GM21360 (cell line): ENCODE data around the gene ACAP2.
"Not testable (repeated sequence)": the region's sequence is repeated elsewhere in the genome, so short reads cannot be mapped to it uniquely, and the experiment has no call there.

Experiments
- ATAC-seq: cut with Tn5 transposase; IDR thresholded peaks from one replicate; pipeline ENCODE4 v1.9.1; 2021; ENCODE audit warnings: mild to moderate bottlenecking, moderate library complexity; ENCODE audit not compliant: unreplicated experiment

ACAP2 gene

GRCh38 chr3:195446359-195446758, 3.5 kb upstream of the ACAP2 start:
- ATAC-seq, result no peak

GRCh38 chr3:195445885-195446284, 3.1 kb upstream of the ACAP2 start:
- no peak for ATAC-seq

- no peak for ATAC-seq
Observed at GRCh38 chr3:195443391-195443989, 670 bp upstream of the ACAP2 start.

GRCh38 chr3:195441992-195442572, 738 bp downstream of the ACAP2 start:
- peak; percentile 5 for ATAC-seq

- ATAC-seq, result peak; percentile 1
Observed at GRCh38 chr3:195441476-195441991, 1.3 kb downstream of the ACAP2 start.

- no peak for ATAC-seq
Observed at GRCh38 chr3:195441051-195441450, 1.8 kb downstream of the ACAP2 start.

- ATAC-seq, result no peak
Observed at GRCh38 chr3:195440379-195440778, 2.4 kb downstream of the ACAP2 start.

GRCh38 chr3:195438371-195438770, 4.4 kb downstream of the ACAP2 start:
- ATAC-seq, result no peak

GRCh38 chr3:195425849-195426248, 17.0 kb downstream of the ACAP2 start:
- no peak for ATAC-seq

- no peak for ATAC-seq
Observed at GRCh38 chr3:195423818-195424217, 19.0 kb downstream of the ACAP2 start.

GRCh38 chr3:195421400-195421799, 21.4 kb downstream of the ACAP2 start:
- no peak for ATAC-seq

- ATAC-seq, result no peak
Observed at GRCh38 chr3:195416795-195417194, 26.0 kb downstream of the ACAP2 start.

- no peak for ATAC-seq
Observed at GRCh38 chr3:195411836-195412235, 31.0 kb downstream of the ACAP2 start.

- ATAC-seq, result no peak
Observed at GRCh38 chr3:195410546-195410945, 32.3 kb downstream of the ACAP2 start.

- ATAC-seq, result no peak
Observed at GRCh38 chr3:195407531-195408409, 35.0 kb downstream of the ACAP2 start.

GRCh38 chr3:195405651-195406050, 37.2 kb downstream of the ACAP2 start:
- no peak for ATAC-seq

GRCh38 chr3:195403841-195404408, 38.9 kb downstream of the ACAP2 start:
- ATAC-seq, result no peak

GRCh38 chr3:195403244-195403643, 39.6 kb downstream of the ACAP2 start:
- ATAC-seq, result no peak

- no peak for ATAC-seq
Observed at GRCh38 chr3:195401943-195402342, 40.9 kb downstream of the ACAP2 start.

- not testable (repeated sequence) for ATAC-seq
Observed at GRCh38 chr3:195398460-195398859, 44.4 kb downstream of the ACAP2 start.

GRCh38 chr3:195397524-195397923, 45.3 kb downstream of the ACAP2 start:
- ATAC-seq, result no peak
